ENCODE measurements around the gene PLPP6. TPM values are rescaled to one million over a fixed set of nuclear protein-coding genes. Genes with fewer than 3 reads are reported as not detected.

PLPP6 gene
- 1 to 10 TPM; 4.3 to 4.8 TPM for total RNA-seq

DNA sequence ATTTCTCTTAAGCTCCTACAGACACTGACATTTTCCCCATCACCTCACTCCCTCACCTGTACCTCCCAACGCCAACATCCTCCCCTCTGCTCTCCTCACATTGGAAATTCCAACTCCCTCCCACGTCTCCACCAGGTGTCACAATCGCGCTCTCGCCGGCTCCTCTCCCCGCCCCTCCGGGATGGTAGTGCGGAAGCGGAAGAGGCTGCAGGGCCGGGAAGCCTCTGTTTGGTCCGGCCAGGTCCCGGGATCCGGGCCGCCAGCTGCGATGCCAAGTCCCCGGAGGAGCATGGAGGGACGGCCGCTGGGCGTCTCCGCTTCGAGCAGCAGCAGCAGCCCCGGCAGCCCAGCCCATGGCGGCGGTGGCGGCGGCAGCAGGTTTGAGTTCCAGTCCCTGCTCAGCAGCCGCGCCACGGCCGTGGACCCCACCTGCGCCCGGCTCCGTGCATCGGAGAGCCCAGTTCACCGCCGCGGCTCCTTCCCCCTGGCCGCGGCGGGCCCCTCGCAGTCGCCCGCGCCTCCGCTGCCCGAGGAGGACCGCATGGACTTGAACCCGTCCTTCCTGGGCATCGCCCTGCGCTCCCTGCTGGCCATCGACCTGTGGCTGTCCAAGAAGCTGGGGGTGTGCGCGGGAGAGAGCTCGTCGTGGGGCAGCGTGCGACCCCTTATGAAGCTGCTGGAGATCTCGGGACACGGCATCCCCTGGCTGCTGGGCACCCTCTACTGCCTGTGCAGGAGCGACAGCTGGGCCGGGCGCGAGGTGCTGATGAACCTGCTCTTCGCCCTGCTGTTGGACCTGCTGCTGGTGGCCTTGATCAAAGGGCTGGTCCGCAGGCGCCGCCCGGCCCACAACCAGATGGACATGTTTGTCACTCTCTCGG is at the start of gene PLPP6:
Gene PLPP6 (plus strand): TSS at position 187 of the 881 bp plus-strand sequence. CDS start 82 bp downstream, at position 269.
- peak; percentile 79 to 89 for ATAC-seq (replicated peaks in 1 of 2)
- no peaks in the 10 kb centered on the region for H3K9me3 Mint-ChIP-seq
- peak within 1 kb of the TSS; percentile 87 to 90 for H3K4me3 Mint-ChIP-seq
- peak within 1 kb of the TSS; percentile 66 for H3K27ac Mint-ChIP-seq
- peaks cover 0 to 2% of the 10 kb centered on the region in 2 donors for H3K36me3 Mint-ChIP-seq (ENCODE audit: insufficient read depth in 2 of 2)
- peak; percentile 76 to 82 for DNase-seq
- H3K27me3 Mint-ChIP-seq (ENCODE audit: low read depth): no peaks in the 10 kb centered on the region
- H3K4me1 Mint-ChIP-seq (ENCODE audit: low read depth): peaks cover 63% of the 10 kb centered on the region

DNA sequence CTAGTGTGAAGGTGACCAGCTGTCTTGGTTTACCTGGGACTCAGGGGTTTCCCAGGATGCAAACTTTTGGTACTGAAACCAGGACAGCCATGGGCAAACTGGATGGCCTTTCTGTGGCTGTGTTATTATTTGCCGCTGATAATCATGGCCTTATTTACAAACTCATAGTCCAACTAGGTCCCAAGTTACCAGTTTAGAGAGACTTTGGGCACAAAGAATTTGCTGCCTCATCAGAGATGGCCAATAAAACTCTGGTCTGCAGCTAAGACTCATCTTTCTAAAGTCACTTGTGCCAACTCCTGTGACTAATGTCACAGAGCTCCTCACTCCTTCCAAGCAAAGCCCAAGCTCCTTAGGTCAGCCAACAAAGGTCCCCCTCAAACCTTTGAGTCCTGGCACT is 47.5 kb upstream of the PLPP6 start:
- DNase-seq (no peak), ATAC-seq (replicated peaks in 1 of 2) (no peak)
- H3K27me3 Mint-ChIP-seq (ENCODE audit: low read depth): no peaks in the 10 kb centered on the region
- no peak overlapping the region for H3K4me3 Mint-ChIP-seq
- peaks cover under 1% of the 10 kb centered on the region in 2 donors for H3K36me3 Mint-ChIP-seq (ENCODE audit: insufficient read depth in 2 of 2)
- H3K9me3 Mint-ChIP-seq: no peaks in the 10 kb centered on the region
- no peak overlapping the region for H3K27ac Mint-ChIP-seq
- H3K4me1 Mint-ChIP-seq (ENCODE audit: low read depth): no peaks in the 10 kb centered on the region

DNA sequence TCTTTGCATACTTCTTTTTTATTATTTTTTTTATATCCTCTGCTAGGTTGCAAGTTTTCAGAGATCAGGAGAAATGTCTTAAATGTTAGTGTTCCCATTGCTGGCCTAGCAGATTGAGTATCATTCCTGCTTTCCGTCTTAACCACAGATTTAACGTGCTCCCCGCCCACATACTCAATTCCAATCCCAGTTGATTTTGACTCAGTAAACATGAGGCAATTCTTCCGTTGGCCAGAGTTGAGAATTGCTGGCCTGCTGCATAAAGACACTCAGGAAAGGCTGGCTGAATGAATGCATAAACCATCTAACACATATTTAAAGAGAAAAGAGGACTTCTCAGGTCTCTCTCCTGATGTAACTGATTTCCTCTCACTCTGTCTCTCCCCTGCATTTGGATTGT is 46.8 kb upstream of the PLPP6 start:
- Mint-ChIP-seq H3K27me3 (ENCODE audit: low read depth) (no peaks in the 10 kb centered on the region), H3K9me3 (no peaks in the 10 kb centered on the region), H3K36me3 (ENCODE audit: insufficient read depth in 2 of 2) (no peaks in the 10 kb centered on the region), H3K4me1 (ENCODE audit: low read depth) (peaks cover 5% of the 10 kb centered on the region), H3K27ac (no peak overlapping the region), H3K4me3 (no peak overlapping the region)
- ATAC-seq (replicated peaks in 1 of 2) (no peak), DNase-seq (no peak)

DNA sequence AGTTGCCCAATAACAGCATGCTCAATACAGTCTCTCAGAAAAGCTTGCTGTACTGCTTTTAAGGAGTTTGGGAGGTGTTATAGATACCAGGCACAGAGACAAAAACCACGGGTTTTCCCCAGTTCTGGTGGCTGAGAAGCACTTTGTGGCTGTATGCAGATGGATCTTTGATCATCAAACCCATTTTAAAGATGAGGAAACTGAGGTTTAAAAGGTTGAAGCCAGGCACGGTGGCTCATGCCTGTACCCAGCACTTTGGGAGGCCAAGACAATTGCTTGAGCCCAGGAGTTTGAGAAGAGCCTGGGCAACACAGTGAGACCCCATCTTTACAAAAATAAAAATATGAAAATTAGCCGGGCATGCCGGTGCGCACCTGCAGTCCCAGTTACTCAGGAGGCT is 46.3 kb upstream of the PLPP6 start:
- H3K4me3 Mint-ChIP-seq: no peak overlapping the region
- DNase-seq: no peak
- peaks cover 10% of the 10 kb centered on the region for H3K4me1 Mint-ChIP-seq (ENCODE audit: low read depth)
- peaks cover 0 to 3% of the 10 kb centered on the region in 2 donors for H3K36me3 Mint-ChIP-seq (ENCODE audit: insufficient read depth in 2 of 2)
- H3K9me3 Mint-ChIP-seq: no peaks in the 10 kb centered on the region
- H3K27me3 Mint-ChIP-seq (ENCODE audit: low read depth): no peaks in the 10 kb centered on the region
- no peak for ATAC-seq (replicated peaks in 1 of 2)
- no peak overlapping the region for H3K27ac Mint-ChIP-seq

DNA sequence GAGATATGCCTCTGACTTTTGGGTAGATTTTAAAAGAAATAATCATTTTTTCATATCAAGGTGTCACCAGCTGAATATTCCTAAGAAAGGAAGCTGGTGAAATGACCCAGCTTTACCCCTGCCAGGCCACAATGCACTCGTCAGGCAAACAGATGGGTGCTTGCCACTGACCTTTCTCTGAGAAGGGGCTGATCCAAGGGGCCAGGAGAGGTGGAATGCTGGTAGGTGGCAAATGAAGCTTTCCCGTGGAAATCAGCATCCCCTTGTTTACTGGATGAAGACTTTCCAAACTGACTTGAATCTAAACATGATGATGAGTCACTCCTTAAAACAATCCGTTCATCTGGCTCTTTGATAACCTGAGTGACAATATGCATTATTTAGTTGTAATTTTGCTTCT is 44.3 kb upstream of the PLPP6 start:
- H3K27me3 Mint-ChIP-seq (ENCODE audit: low read depth): no peaks in the 10 kb centered on the region
- H3K36me3 Mint-ChIP-seq (ENCODE audit: insufficient read depth in 2 of 2): peaks cover 0 to 3% of the 10 kb centered on the region in 2 donors
- no peak overlapping the region for H3K27ac Mint-ChIP-seq
- no peak for DNase-seq
- H3K9me3 Mint-ChIP-seq: no peaks in the 10 kb centered on the region
- no peak for ATAC-seq (replicated peaks in 1 of 2)
- H3K4me3 Mint-ChIP-seq: no peak overlapping the region
- peaks cover 16% of the 10 kb centered on the region for H3K4me1 Mint-ChIP-seq (ENCODE audit: low read depth)

DNA sequence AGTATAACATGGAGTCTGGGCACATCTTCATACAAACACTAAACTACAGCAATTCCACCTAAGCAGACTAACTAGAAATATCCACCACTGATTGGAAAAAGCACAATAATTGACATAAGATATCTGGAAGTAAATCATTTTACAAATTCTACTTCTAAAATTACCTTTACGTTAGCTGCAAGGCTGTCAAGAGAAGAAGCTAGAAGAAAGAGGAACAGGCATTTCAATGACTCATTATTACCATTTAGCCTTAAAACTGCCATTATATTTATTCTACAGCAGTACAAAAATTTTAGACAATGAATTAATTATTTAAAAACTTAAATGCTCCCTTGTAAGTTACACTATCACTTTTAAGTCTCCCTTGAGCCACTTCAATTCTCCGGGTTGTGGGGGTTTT is 43.4 kb upstream of the PLPP6 start:
- no peak overlapping the region for H3K4me3 Mint-ChIP-seq
- H3K27ac Mint-ChIP-seq: no peak overlapping the region
- H3K27me3 Mint-ChIP-seq (ENCODE audit: low read depth): no peaks in the 10 kb centered on the region
- H3K4me1 Mint-ChIP-seq (ENCODE audit: low read depth): peaks cover 16% of the 10 kb centered on the region
- H3K36me3 Mint-ChIP-seq (ENCODE audit: insufficient read depth in 2 of 2): peaks cover 0 to 3% of the 10 kb centered on the region in 2 donors
- ATAC-seq (replicated peaks in 1 of 2) (no peak), DNase-seq (no peak)
- no peaks in the 10 kb centered on the region for H3K9me3 Mint-ChIP-seq

DNA sequence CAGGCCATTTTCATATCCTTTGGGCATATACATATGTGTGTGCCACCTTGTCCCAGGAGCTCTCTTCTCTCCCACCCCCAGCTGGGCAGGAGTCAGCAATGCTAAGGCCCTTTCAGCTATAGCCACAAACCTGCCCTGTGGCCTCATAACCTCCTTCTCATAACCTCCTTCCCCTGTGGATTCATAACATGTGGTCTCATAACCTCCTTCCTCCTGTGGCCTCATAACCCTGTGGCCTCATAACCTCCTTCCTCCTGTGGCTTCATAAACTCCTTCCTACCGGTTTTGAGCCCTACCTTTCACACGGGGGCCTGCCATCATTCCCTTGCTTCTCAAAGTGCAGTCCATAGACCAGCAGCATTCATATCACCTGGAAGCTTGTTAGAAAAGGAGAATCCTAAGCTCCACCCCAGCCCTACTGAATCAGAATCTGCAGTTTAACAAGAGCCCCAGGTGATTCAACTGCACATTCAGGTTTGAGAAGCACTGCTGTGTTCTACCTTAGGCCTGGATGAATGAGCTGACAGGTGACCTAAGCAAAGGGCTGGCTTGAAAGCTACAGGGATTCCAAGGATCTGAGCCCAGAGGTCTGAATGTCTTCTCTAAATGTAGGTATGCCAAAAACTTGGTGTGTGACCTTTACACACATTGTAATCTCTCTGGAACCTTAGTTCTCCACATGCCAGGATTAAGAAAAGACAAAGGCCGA is 41.9 kb upstream of the PLPP6 start:
- peak overlapping the region; percentile 62 for H3K27ac Mint-ChIP-seq
- peaks cover 0 to 3% of the 10 kb centered on the region in 2 donors for H3K36me3 Mint-ChIP-seq (ENCODE audit: insufficient read depth in 2 of 2)
- no peak overlapping the region for H3K4me3 Mint-ChIP-seq
- H3K4me1 Mint-ChIP-seq (ENCODE audit: low read depth): peaks cover 16% of the 10 kb centered on the region
- H3K27me3 Mint-ChIP-seq (ENCODE audit: low read depth): no peaks in the 10 kb centered on the region
- peak; percentile 18 to 37 for DNase-seq
- no peaks in the 10 kb centered on the region for H3K9me3 Mint-ChIP-seq
- ATAC-seq (replicated peaks in 1 of 2): peak; percentile 81 to 83

DNA sequence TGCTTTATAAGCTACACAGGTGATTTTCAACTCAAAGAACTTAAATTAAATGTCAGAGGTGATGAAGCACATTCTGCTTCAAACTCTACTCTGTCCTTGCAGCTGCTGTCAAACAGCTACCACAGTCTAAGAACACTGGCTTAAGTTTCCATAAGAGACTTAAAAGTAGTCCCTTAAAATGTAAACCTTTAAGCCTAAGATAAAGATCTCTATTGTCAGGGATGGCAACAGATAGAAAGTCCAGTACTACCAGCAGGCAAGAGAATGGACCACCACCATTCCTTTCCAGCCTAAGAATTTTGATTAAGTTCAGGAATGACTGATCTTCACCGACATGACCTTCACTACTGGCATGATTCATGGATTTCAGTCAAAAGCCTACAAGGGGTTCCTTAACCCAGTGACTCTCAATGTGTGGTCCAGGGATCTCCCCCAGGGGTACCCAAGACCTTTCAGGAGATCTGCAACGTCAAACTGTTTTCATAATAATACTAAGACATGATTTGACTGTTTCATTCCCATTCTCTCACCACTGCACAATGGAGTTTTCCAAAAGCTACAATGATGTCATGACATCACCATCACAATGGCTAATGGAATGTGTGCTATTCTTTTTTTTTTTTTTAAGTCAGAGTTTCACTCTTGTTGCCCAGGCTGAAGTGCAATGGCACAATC is 41.1 kb upstream of the PLPP6 start:
- peak overlapping the region; percentile 62 for H3K27ac Mint-ChIP-seq

DNA sequence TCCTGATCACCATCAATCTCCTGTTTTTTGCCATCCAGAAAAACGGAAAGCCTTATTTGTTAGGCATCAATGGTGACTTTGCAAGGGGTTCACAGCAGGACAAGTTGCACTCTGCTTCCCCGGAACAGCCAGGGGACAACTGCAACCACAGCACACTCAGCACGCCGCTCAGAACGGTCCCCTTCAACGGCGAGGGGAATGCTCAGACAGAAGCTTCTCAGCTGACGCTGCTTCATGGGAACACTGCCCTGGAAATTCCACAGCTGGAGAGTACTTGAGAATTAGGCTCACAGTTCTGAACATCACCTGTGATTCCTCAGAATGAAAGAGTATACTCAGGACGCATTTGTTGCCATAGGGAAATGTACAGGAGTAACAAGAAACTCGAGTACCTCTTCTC is 40.1 kb upstream of the PLPP6 start:
- H3K36me3 Mint-ChIP-seq (ENCODE audit: insufficient read depth in 2 of 2): peaks cover 0 to 3% of the 10 kb centered on the region in 2 donors
- no peak for DNase-seq
- H3K27ac Mint-ChIP-seq: no peak overlapping the region
- H3K9me3 Mint-ChIP-seq: no peaks in the 10 kb centered on the region
- no peak overlapping the region for H3K4me3 Mint-ChIP-seq
- H3K27me3 Mint-ChIP-seq (ENCODE audit: low read depth): no peaks in the 10 kb centered on the region
- H3K4me1 Mint-ChIP-seq (ENCODE audit: low read depth): peaks cover 16% of the 10 kb centered on the region
- no peak for ATAC-seq (replicated peaks in 1 of 2)

More for the DNA sequence above, 41.1 kb upstream of the PLPP6 start:
- peak in 1 of 2 donors; percentile 14 for DNase-seq
- no peak overlapping the region for H3K4me3 Mint-ChIP-seq
- no peaks in the 10 kb centered on the region for H3K27me3 Mint-ChIP-seq (ENCODE audit: low read depth)
- H3K9me3 Mint-ChIP-seq: no peaks in the 10 kb centered on the region
- H3K4me1 Mint-ChIP-seq (ENCODE audit: low read depth): peaks cover 16% of the 10 kb centered on the region
- peak; percentile 76 to 83 for ATAC-seq (replicated peaks in 1 of 2)
- peaks cover 0 to 3% of the 10 kb centered on the region in 2 donors for H3K36me3 Mint-ChIP-seq (ENCODE audit: insufficient read depth in 2 of 2)

DNA sequence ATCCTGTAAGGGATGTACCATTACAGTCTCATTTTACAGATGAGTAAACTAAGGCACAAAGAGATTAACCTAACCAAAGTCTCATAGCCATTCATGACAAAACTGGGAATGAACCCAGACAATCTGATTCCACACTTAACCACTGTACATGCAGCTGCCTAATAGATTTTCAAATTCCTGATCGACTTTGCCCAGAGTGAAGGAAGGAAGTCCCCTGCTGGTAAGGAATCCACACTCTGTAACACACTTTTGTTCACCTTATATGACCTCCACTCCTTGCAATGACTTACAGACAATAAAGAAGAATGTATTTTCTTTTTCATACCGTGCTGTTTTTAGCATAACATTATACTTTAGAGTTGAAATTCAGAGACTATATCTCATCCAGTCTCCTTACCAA is 31.3 kb upstream of the PLPP6 start:
- H3K9me3 Mint-ChIP-seq: no peaks in the 10 kb centered on the region
- no peaks in the 10 kb centered on the region for H3K4me1 Mint-ChIP-seq (ENCODE audit: low read depth)
- no peak overlapping the region for H3K27ac Mint-ChIP-seq
- ATAC-seq (replicated peaks in 1 of 2) (no peak), DNase-seq (no peak)
- H3K4me3 Mint-ChIP-seq: no peak overlapping the region
- no peaks in the 10 kb centered on the region for H3K36me3 Mint-ChIP-seq (ENCODE audit: insufficient read depth in 2 of 2)
- no peaks in the 10 kb centered on the region for H3K27me3 Mint-ChIP-seq (ENCODE audit: low read depth)

DNA sequence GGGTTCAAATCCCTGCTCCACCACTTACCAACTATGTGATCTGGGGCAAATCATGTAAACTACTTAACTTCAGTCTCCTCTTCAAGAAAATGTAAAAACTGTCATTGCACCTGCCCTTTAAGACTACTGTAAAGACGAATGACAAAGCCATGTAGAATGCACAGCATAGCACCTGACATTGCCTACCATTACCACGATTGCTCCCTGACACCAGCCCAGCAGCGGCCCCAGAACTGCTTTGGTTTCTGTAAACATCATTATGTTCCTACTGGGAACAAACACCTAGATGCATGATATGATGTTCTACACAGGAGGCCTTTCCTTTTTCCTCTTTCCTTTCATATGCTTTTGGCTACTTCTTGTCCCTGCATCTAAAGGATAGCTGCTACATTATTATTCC is 23.1 kb upstream of the PLPP6 start:
- Mint-ChIP-seq H3K4me1 (ENCODE audit: low read depth) (no peaks in the 10 kb centered on the region), H3K36me3 (ENCODE audit: insufficient read depth in 2 of 2) (no peaks in the 10 kb centered on the region), H3K27ac (no peak overlapping the region), H3K4me3 (no peak overlapping the region), H3K27me3 (ENCODE audit: low read depth) (no peaks in the 10 kb centered on the region), H3K9me3 (no peaks in the 10 kb centered on the region)
- no peak for DNase-seq
- ATAC-seq (replicated peaks in 1 of 2): no peak

DNA sequence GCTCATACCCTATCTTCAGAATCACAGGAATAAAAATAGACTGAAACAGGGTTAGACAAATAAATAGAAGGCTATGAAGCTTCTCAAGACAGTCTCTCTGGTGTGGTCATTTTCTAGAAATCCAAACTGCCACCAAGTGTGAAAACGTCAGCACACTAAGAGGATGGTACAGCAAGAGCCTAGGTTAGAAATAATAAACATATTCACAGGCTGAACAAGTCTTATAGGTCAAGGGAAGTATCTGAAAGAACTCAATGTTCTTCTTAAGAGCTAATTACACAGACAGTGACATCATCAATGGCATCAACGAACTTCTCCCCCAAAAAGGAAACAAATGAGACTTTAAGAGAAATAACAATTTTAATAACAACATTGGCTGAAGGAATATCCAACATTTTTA is 22.7 kb upstream of the PLPP6 start:
- no peaks in the 10 kb centered on the region for H3K9me3 Mint-ChIP-seq

DNA sequence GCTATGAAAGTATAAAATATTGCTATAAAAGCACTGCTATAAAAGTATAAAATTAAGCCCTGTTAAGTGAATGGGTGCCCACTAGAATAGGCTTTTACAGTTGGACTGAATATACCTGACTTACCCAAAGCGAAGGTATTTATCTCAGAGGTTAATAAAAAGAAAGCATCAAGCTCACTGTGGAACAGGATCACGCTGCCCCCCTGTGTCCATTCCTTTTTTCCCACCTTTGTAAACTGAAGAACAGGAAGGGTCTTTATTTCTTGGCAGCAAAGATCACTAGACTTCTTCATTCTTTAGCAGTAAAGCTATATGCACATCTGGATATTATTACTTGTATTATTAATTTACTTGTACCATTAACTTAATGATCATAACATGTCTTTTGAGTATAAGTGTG is 22.1 kb upstream of the PLPP6 start:
- H3K4me3 Mint-ChIP-seq: no peak overlapping the region
- DNase-seq (peak; percentile 41 to 45), ATAC-seq (replicated peaks in 1 of 2) (no peak)
- H3K27ac Mint-ChIP-seq: no peak overlapping the region
- no peaks in the 10 kb centered on the region for H3K9me3 Mint-ChIP-seq
- no peaks in the 10 kb centered on the region for H3K27me3 Mint-ChIP-seq (ENCODE audit: low read depth)
- H3K36me3 Mint-ChIP-seq (ENCODE audit: insufficient read depth in 2 of 2): no peaks in the 10 kb centered on the region
- no peaks in the 10 kb centered on the region for H3K4me1 Mint-ChIP-seq (ENCODE audit: low read depth)

More for the DNA sequence above, 22.7 kb upstream of the PLPP6 start:
- DNase-seq (no peak), ATAC-seq (replicated peaks in 1 of 2) (no peak)
- no peak overlapping the region for H3K27ac Mint-ChIP-seq
- no peaks in the 10 kb centered on the region for H3K4me1 Mint-ChIP-seq (ENCODE audit: low read depth)
- no peaks in the 10 kb centered on the region for H3K27me3 Mint-ChIP-seq (ENCODE audit: low read depth)
- H3K4me3 Mint-ChIP-seq: no peak overlapping the region
- no peaks in the 10 kb centered on the region for H3K36me3 Mint-ChIP-seq (ENCODE audit: insufficient read depth in 2 of 2)

All from activated T-cell treated with anti-CD3 and anti-CD28 coated beads, Interleukin-2, amount 50 U/mL, for 72 hours (primary cell).